ENCODE results near the gene RAPGEFL1.
"Not testable (repeated sequence)": the region's sequence is repeated elsewhere in the genome, so short reads cannot be mapped to it uniquely, and the experiment has no call there.

GRCh38 chr17:40197965-40198456 is 20.7 kb downstream of the RAPGEFL1 start:
- TF ChIP-seq CTCF (IDR thresholded peaks at IDR 0.05 in 4 of 5, conservative IDR thresholded peaks at IDR 0.05 in 1 of 5); POLR2A (IDR thresholded peaks at IDR 0.05): not testable (repeated sequence)

All from gastrocnemius medialis (tissue), 4 donors.